Measurements from ENCODE around the gene RNF34.

Gene RNF34

DNA sequence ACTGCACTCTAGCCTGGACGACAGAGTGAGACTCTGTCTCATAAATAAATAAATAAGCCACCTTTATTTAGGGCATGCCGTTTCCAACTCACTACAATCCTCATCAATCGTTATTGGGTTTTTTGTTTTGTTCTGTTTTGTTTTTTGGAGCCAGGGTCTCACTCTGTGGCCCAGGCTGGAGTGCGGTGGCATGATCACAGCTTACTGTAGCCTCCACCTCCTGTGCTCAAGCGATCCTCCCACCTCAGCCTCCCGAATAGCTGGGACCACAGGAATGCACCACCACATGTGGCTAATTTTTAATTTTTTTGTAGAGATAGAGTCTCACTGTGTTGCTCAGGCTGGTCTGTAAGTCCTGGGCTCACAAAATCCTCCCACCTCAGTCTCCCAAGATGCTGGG, 44.1 kb upstream of the RNF34 start:
- Histone ChIP-seq H3K27me3 (ENCODE audit: insufficient read depth, poor library complexity, severe bottlenecking) (no peaks in the 10 kb centered on the region), H3K27ac (replicated peaks) (no peak overlapping the region), H3K4me3 (replicated peaks; ENCODE audit: insufficient read depth, low read length) (no peak overlapping the region)
- DNase-seq (ENCODE audit: low read depth in 1 of 2, low spot score in 1 of 2): no peak
- TF ChIP-seq, protein P1, sequence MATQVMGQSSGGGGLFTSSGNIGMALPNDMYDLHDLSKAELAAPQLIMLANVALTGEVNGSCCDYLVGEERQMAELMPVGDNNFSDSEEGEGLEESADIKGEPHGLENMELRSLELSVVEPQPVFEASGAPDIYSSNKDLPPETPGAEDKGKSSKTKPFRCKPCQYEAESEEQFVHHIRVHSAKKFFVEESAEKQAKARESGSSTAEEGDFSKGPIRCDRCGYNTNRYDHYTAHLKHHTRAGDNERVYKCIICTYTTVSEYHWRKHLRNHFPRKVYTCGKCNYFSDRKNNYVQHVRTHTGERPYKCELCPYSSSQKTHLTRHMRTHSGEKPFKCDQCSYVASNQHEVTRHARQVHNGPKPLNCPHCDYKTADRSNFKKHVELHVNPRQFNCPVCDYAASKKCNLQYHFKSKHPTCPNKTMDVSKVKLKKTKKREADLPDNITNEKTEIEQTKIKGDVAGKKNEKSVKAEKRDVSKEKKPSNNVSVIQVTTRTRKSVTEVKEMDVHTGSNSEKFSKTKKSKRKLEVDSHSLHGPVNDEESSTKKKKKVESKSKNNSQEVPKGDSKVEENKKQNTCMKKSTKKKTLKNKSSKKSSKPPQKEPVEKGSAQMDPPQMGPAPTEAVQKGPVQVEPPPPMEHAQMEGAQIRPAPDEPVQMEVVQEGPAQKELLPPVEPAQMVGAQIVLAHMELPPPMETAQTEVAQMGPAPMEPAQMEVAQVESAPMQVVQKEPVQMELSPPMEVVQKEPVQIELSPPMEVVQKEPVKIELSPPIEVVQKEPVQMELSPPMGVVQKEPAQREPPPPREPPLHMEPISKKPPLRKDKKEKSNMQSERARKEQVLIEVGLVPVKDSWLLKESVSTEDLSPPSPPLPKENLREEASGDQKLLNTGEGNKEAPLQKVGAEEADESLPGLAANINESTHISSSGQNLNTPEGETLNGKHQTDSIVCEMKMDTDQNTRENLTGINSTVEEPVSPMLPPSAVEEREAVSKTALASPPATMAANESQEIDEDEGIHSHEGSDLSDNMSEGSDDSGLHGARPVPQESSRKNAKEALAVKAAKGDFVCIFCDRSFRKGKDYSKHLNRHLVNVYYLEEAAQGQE (IDR thresholded peaks at IDR 0.05; ENCODE audit: insufficient replicate concordance, low read depth): no peak
- TF ChIP-seq SPI1 (IDR thresholded peaks at IDR 0.05; ENCODE audit: borderline replicate concordance, low read depth) (no peak), GABPA (IDR thresholded peaks at IDR 0.05; ENCODE audit: low read depth) (no peak), CTCF (IDR thresholded peaks at IDR 0.05; ENCODE audit: insufficient read depth, low read length) (no peak), POLR2AphosphoS5 (IDR thresholded peaks at IDR 0.05; ENCODE audit: low read depth) (no peak)

DNA sequence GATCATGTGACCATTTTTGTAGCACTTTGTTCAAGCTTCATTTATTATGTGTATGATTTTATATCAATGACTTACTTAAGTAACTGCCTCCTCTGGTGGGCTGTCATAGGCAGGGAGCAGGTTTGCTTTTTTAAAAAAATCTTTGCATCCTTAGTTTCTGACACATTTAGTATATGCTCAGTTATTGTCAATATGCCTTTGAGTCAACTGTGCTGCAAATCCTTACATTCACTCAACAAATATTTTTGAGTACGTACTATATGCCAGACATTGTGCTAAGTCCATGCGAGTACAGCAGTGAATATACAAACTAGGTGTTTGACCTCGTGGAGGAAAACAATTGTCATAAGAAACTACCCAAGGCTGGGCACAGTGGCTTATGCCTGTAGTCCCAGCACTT, 43.3 kb upstream of the RNF34 start:
- Histone ChIP-seq H3K27ac (replicated peaks) (no peak overlapping the region), H3K4me3 (replicated peaks; ENCODE audit: insufficient read depth, low read length) (no peak overlapping the region), H3K27me3 (ENCODE audit: insufficient read depth, poor library complexity, severe bottlenecking) (no peaks in the 10 kb centered on the region)
- TF ChIP-seq SPI1 (IDR thresholded peaks at IDR 0.05; ENCODE audit: borderline replicate concordance, low read depth) (no peak), POLR2AphosphoS5 (IDR thresholded peaks at IDR 0.05; ENCODE audit: low read depth) (no peak), GABPA (IDR thresholded peaks at IDR 0.05; ENCODE audit: low read depth) (no peak), CTCF (IDR thresholded peaks at IDR 0.05; ENCODE audit: insufficient read depth, low read length) (no peak)
- TF ChIP-seq, protein P1 (IDR thresholded peaks at IDR 0.05; ENCODE audit: insufficient replicate concordance, low read depth): no peak
- DNase-seq (ENCODE audit: low read depth in 1 of 2, low spot score in 1 of 2): no peak

DNA sequence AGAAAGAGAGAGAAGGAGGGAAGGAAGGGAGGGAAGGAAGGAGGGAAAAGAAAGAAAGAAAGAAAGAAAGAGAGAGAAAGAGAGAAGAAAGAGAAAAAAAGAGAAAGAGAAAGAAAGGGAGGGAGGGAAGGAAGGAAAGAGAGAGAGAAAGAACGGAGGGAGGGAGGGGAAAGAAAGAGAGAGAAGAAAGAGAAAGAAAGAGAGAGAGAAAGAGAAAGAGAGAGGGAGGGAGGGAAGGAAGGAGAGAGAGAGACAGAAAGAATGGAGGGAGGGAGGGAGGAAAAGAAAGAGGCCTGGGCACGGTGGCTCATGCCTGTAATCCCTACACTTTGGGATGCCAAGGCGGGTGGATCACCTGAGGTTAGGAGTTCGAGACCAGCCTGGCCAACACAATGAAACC, 42.6 kb upstream of the RNF34 start:
- TF ChIP-seq, protein P1 (IDR thresholded peaks at IDR 0.05; ENCODE audit: insufficient replicate concordance, low read depth): no peak
- TF ChIP-seq CTCF (IDR thresholded peaks at IDR 0.05; ENCODE audit: insufficient read depth, low read length) (no peak), POLR2AphosphoS5 (IDR thresholded peaks at IDR 0.05; ENCODE audit: low read depth) (no peak), SPI1 (IDR thresholded peaks at IDR 0.05; ENCODE audit: borderline replicate concordance, low read depth) (no peak), GABPA (IDR thresholded peaks at IDR 0.05; ENCODE audit: low read depth) (no peak)
- no peak for DNase-seq (ENCODE audit: low read depth in 1 of 2, low spot score in 1 of 2)
- Histone ChIP-seq H3K27ac (replicated peaks) (no peak overlapping the region), H3K4me3 (replicated peaks; ENCODE audit: insufficient read depth, low read length) (no peak overlapping the region), H3K27me3 (ENCODE audit: insufficient read depth, poor library complexity, severe bottlenecking) (no peaks in the 10 kb centered on the region)
